ENCODE results near the gene SFN. TPM values are rescaled to one million over a fixed set of nuclear protein-coding genes. Genes with fewer than 3 reads are reported as not detected.

Gene SFN
- total RNA-seq, 1 donor from 2014 or later = 465 TPM

- no peak for TF ChIP-seq CTCF (IDR thresholded peaks at IDR 0.05; ENCODE audit: insufficient read depth, low read length, severe bottlenecking)
- DNase-seq (ENCODE audit: low read depth) (peak; percentile 89), FAIRE-seq (no peak)
- Histone ChIP-seq H3K36me3 (ENCODE audit: control insufficient read depth, insufficient read depth, low read length) (peaks cover 26% of the 10 kb centered on the region), H3K27me3 (ENCODE audit: control insufficient read depth, insufficient read depth, low read length) (no peaks in the 10 kb centered on the region), H3K4me3 (ENCODE audit: low read depth, low read length) (no peak overlapping the region)
These were observed 8.0 kb upstream of the SFN start for GRCh38 chr1:26854906-26855305.

- TF ChIP-seq CTCF (IDR thresholded peaks at IDR 0.05; ENCODE audit: insufficient read depth, low read length, severe bottlenecking) = no peak
- no peak for FAIRE-seq
- no peak for DNase-seq (ENCODE audit: low read depth)
- Histone ChIP-seq H3K4me3 (ENCODE audit: low read depth, low read length) (no peak overlapping the region), H3K36me3 (ENCODE audit: control insufficient read depth, insufficient read depth, low read length) (peaks cover 19% of the 10 kb centered on the region), H3K27me3 (ENCODE audit: control insufficient read depth, insufficient read depth, low read length) (no peaks in the 10 kb centered on the region)
These were observed 7.3 kb upstream of the SFN start for GRCh38 chr1:26855636-26856035.

GRCh38 chr1:26856181-26856580, 6.8 kb upstream of the SFN start:
- Histone ChIP-seq H3K36me3 (ENCODE audit: control insufficient read depth, insufficient read depth, low read length) (peaks cover 15% of the 10 kb centered on the region), H3K4me3 (ENCODE audit: low read depth, low read length) (no peak overlapping the region), H3K27me3 (ENCODE audit: control insufficient read depth, insufficient read depth, low read length) (no peaks in the 10 kb centered on the region)
- TF ChIP-seq CTCF (IDR thresholded peaks at IDR 0.05; ENCODE audit: insufficient read depth, low read length, severe bottlenecking) = no peak
- FAIRE-seq (peak; percentile 60), DNase-seq (ENCODE audit: low read depth) (no peak)

GRCh38 chr1:26856604-26857469, 6.1 kb upstream of the SFN start:
- Histone ChIP-seq H3K36me3 (ENCODE audit: control insufficient read depth, insufficient read depth, low read length) (peaks cover 11% of the 10 kb centered on the region), H3K4me3 (ENCODE audit: low read depth, low read length) (no peak overlapping the region), H3K27me3 (ENCODE audit: control insufficient read depth, insufficient read depth, low read length) (no peaks in the 10 kb centered on the region)
- TF ChIP-seq CTCF (IDR thresholded peaks at IDR 0.05; ENCODE audit: insufficient read depth, low read length, severe bottlenecking) = no peak
- DNase-seq (ENCODE audit: low read depth) = peak; percentile 96
- FAIRE-seq = no peak

GRCh38 chr1:26857473-26858060, 5.4 kb upstream of the SFN start:
- no peak for TF ChIP-seq CTCF (IDR thresholded peaks at IDR 0.05; ENCODE audit: insufficient read depth, low read length, severe bottlenecking)
- Histone ChIP-seq H3K4me3 (ENCODE audit: low read depth, low read length) (no peak overlapping the region), H3K36me3 (ENCODE audit: control insufficient read depth, insufficient read depth, low read length) (peaks cover 9% of the 10 kb centered on the region), H3K27me3 (ENCODE audit: control insufficient read depth, insufficient read depth, low read length) (no peaks in the 10 kb centered on the region)
- FAIRE-seq = peak; percentile 43
- no peak for DNase-seq (ENCODE audit: low read depth)
